ENCODE data around the gene RAB26. TPM values are rescaled to one million over a fixed set of nuclear protein-coding genes. Genes with fewer than 3 reads are reported as not detected.
"Not testable (repeated sequence)": the region's sequence is repeated elsewhere in the genome, so short reads cannot be mapped to it uniquely, and the experiment has no call there.

Gene RAB26
- total and polyA plus RNA-seq, 2 of the 13 experiments (the other 11 are each of a cell fraction or from before 2014, with no cell fraction given) = 0.86 to 3.6 TPM

DNA sequence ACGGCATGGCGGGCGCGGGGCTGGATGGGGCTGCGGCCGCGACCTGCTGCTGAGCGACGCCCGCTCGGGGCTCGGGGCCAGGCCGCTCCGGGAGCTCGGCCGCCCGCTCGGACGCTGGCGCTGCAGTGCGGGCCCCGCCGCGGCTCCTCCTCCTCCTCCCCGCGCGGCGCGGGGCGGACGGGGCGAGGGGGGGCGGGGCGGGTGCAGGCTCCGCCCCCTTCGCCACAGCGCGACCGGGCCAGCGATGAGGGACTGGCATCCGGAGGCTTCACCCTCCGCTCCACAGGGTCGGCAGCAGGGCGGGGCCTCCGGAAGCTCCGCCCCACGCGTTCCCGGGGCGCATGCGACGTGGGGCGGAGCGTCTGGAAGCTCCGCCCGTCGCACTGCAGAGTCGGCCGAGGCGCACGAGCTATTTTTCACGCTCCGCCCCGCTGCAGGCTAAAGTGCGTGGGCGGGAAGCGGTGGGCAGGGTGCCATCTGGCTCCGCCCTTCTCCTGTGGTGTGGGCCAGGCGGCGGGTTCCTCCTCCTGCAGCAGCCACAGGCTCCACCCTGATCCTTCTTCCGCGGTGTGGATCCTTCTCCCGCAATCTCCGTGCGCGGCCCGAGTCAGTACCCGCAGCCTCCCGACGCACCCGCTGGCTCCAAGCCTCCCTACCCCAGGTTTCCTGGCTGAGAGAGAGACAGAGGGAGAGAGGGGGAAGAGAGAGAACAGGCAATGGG lies 12.5 kb upstream of the RAB26 start, which contains the start of gene PKD1:
PKD1 (minus strand) TSS at position 129 of the 721 bp plus-strand sequence. CDS start 209 bp downstream, outside the sequence.
- CTCF ChIA-PET (ENCODE audit: low intra/inter-chr PET ratio, low total read pairs); in situ Hi-C loops (cut with HindIII; ENCODE audit: extremely low pct_ligation_motif_present, low pct_unique_long_range_greater_than_20kb); BruUV-seq (replicated peaks); H3K9me3 ChIP-seq (ENCODE audit: low read length); intact Hi-C loops (cut with micrococcal nuclease; ENCODE audit: unreplicated experiment); H4K20me1 ChIP-seq (ENCODE audit: insufficient read depth, low read length); H3K79me2 ChIP-seq (ENCODE audit: insufficient read depth, low read length); H3K27me3 ChIP-seq (ENCODE audit: control insufficient read depth in 1 of 2, insufficient read depth in 2 of 2, low read length in 2 of 2); H2AFZ ChIP-seq (ENCODE audit: low read length); H3K27ac ChIP-seq (ENCODE audit: extremely low read length, insufficient read depth, low read length); H3K36me3 ChIP-seq (replicated peaks in 1 of 2; ENCODE audit: control insufficient read depth in 1 of 2, insufficient read depth in 2 of 2, low read length in 2 of 2); FAIRE-seq: not testable (repeated sequence)
- peak within 1 kb of the TSS; percentile 69 for H3K4me2 ChIP-seq (ENCODE audit: low read depth, low read length)
- H3K4me1 ChIP-seq (ENCODE audit: insufficient read depth, low read length) = peaks cover 23% of the 10 kb centered on the region
- DNase-seq (ENCODE audit: low spot score) (peak; percentile 78), ATAC-seq (peak; percentile 78)
- peak within 1 kb of the TSS; percentile 56; the same call in 1 of the 2 replicates for H3K9ac ChIP-seq (ENCODE audit: insufficient read depth, low read depth, low read length)
- H3K4me3 ChIP-seq (replicated peaks in 1 of 3; ENCODE audit: insufficient read depth in 1 of 3, low read depth in 2 of 3, low read length in 3 of 3) = peak within 1 kb of the TSS; percentile 60 to 63 (median 62); a peak in 5 of 6 replicates
- WGBS (ENCODE audit: low lambda C conversion rate) = 1% methylated on average over 13 of the region's 81 CpGs
- POLR2A ChIA-PET = interaction anchor here (0.6 to 1.2 kb wide), 5 partner anchors 12 to 171 kb away, joined by 3 to 24 read pairs (median 5); partner anchors contain the start of genes RPS2 and TRAF7
- TF ChIP-seq ZNF687 (CRISPR knock-in tag; IDR thresholded peaks at IDR 0.05) = peak; percentile 61
- TF ChIP-seq ARID5B (CRISPR knock-in tag; IDR thresholded peaks at IDR 0.05) = peak; percentile 24; the same call in 1 of the 2 replicates
- TF ChIP-seq SPEN (CRISPR knock-in tag; IDR thresholded peaks at IDR 0.05; ENCODE audit: low read depth) = peak; percentile 31; the same call in 1 of the 2 replicates
- 0 out of 2 replicates have a peak, but pooled peaks have one; percentile 23 for TF ChIP-seq YEATS4 (CRISPR knock-in tag; IDR thresholded peaks at IDR 0.05; ENCODE audit: borderline replicate concordance)
- peak; percentile 71 for TF ChIP-seq GMEB1 (CRISPR knock-in tag; IDR thresholded peaks at IDR 0.05; ENCODE audit: borderline replicate concordance)
- TF ChIP-seq, protein P1, sequence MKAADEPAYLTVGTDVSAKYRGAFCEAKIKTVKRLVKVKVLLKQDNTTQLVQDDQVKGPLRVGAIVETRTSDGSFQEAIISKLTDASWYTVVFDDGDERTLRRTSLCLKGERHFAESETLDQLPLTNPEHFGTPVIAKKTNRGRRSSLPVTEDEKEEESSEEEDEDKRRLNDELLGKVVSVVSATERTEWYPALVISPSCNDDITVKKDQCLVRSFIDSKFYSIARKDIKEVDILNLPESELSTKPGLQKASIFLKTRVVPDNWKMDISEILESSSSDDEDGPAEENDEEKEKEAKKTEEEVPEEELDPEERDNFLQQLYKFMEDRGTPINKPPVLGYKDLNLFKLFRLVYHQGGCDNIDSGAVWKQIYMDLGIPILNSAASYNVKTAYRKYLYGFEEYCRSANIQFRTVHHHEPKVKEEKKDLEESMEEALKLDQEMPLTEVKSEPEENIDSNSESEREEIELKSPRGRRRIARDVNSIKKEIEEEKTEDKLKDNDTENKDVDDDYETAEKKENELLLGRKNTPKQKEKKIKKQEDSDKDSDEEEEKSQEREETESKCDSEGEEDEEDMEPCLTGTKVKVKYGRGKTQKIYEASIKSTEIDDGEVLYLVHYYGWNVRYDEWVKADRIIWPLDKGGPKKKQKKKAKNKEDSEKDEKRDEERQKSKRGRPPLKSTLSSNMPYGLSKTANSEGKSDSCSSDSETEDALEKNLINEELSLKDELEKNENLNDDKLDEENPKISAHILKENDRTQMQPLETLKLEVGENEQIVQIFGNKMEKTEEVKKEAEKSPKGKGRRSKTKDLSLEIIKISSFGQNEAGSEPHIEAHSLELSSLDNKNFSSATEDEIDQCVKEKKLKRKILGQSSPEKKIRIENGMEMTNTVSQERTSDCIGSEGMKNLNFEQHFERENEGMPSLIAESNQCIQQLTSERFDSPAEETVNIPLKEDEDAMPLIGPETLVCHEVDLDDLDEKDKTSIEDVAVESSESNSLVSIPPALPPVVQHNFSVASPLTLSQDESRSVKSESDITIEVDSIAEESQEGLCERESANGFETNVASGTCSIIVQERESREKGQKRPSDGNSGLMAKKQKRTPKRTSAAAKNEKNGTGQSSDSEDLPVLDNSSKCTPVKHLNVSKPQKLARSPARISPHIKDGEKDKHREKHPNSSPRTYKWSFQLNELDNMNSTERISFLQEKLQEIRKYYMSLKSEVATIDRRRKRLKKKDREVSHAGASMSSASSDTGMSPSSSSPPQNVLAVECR (CRISPR knock-in tag; IDR thresholded peaks at IDR 0.05; ENCODE audit: borderline replicate concordance) = peak; percentile 22; the same call in 1 of the 2 replicates
- peak; percentile 32; the same call in 1 of the 2 replicates for TF ChIP-seq SALL1 (CRISPR knock-in tag; IDR thresholded peaks at IDR 0.05)
